GM12878 (cell line): ENCODE results near the gene GRK2. TPM values are rescaled to one million over a fixed set of nuclear protein-coding genes. Genes with fewer than 3 reads are reported as not detected.

ENCODE experiments used
- ATAC-seq: fragments of 200-7000 bp; cut with Tn5 transposase; 3 replicates; pipeline ENCODE4 v1.9.1; 2020; ENCODE audit warnings: mild to moderate bottlenecking, moderate library complexity
- BruUV-seq: library from RNA; stranded (reverse); fragments of 400-500 nt; replicated peaks from 2 replicates; lab custom pipeline; 2021; lab: Mats Ljungman, UMichigan
- CTCF ChIA-PET: fragments of 300-600 bp; sonication (Branson Sonifier 250); formaldehyde crosslinking; extraction: SDS; loops from one replicate; lab custom pipeline; 2021; ENCODE audit warnings: inconsistent platforms; lab: Yijun Ruan, JAX
- POLR2A ChIA-PET: fragments of 350-600 bp; formaldehyde crosslinking; extraction: SDS; loops from one replicate; lab custom pipeline; 2021; ENCODE audit warnings: inconsistent platforms; lab: Charles Lee
- RAD21 ChIA-PET: fragments of 300-600 bp; sonication (Branson Sonifier 250); formaldehyde crosslinking; loops from one replicate; lab custom pipeline; 2023; ENCODE audit warnings: antibody characterized with exemption; ENCODE audit not compliant: unreplicated experiment; lab: Charles Lee
- SMC1A ChIA-PET: fragments of 300-600 bp; sonication (Branson Sonifier 250); formaldehyde crosslinking; loops from one replicate; lab custom pipeline; 2023; ENCODE audit not compliant: unreplicated experiment, uncharacterized antibody; lab: Charles Lee
- DNase-seq: peaks from one replicate; pipeline ENCODE4 v3.0.0-alpha.2; 2011; ENCODE audit warnings: low read depth, low spot score
- FAIRE-seq: peaks from 3 replicates; lab custom pipeline; 2011; peaks lifted over from hg19 to GRCh38; lab: Jason Lieb, UNC
- H2AFZ ChIP-seq: 2 replicates; pipeline ENCODE4 v1.6.0; 2011; ENCODE audit warnings: low read depth, low read length, control low read depth; ENCODE audit not compliant: control insufficient read depth
- H3K27ac ChIP-seq: 2 replicates; pipeline ENCODE4 v1.5.1; 2011; ENCODE audit warnings: control low read depth; ENCODE audit not compliant: control insufficient read depth, insufficient read depth
- H3K27me3 ChIP-seq, 2 experiments: replicated peaks in 1 of 2; 2 replicates each; pipeline versions ENCODE4 v1.6.0 to v1.6.1; 2011; ENCODE audit warnings: low read length in 1 of 2; ENCODE audit not compliant: control insufficient read depth in 2 of 2, insufficient read depth in 2 of 2
- H3K36me3 ChIP-seq, 2 experiments: 2 replicates each; pipeline ENCODE4 v1.5.1; 2011; ENCODE audit warnings: low read length in 1 of 2; ENCODE audit not compliant: control insufficient read depth in 2 of 2, insufficient read depth in 2 of 2
- H3K4me1 ChIP-seq: 2 replicates; pipeline ENCODE4 v1.6.1; 2011; ENCODE audit warnings: mild to moderate bottlenecking, low read length, moderate library complexity, mixed read lengths; ENCODE audit not compliant: control insufficient read depth, insufficient read depth
- H3K4me2 ChIP-seq: 2 replicates; pipeline ENCODE4 v1.6.0; 2011; ENCODE audit warnings: control low read depth; ENCODE audit not compliant: control insufficient read depth, insufficient read depth
- H3K4me3 ChIP-seq: fragments of 200-600 bp; sonication (generic); 2 replicates; pipeline ENCODE4 v1.5.1; 2016
- H3K79me2 ChIP-seq: 2 replicates; pipeline ENCODE4 v1.6.0; 2011; ENCODE audit warnings: low read length; ENCODE audit not compliant: control insufficient read depth, insufficient read depth
- H3K9ac ChIP-seq: 2 replicates; pipeline ENCODE4 v1.8.0; 2011; ENCODE audit warnings: low read length, control low read depth, mixed read lengths; ENCODE audit not compliant: control insufficient read depth, insufficient read depth
- H3K9me3 ChIP-seq: replicated peaks from 3 replicates; pipeline ENCODE4 v1.5.1; 2011; ENCODE audit warnings: mild to moderate bottlenecking, low read length; ENCODE audit not compliant: control insufficient read depth, insufficient read depth
- H4K20me1 ChIP-seq: 2 replicates; pipeline ENCODE4 v1.6.0; 2011; ENCODE audit not compliant: control insufficient read depth, insufficient read depth
- CHD1 ChIP-seq: IDR thresholded peaks from 2 replicates; pipeline ENCODE4 v1.6.1; 2012; ENCODE audit warnings: low read depth, low read length, improper control_type of control experiment
- CHD2 ChIP-seq: IDR thresholded peaks from 2 replicates; pipeline ENCODE4 v1.6.1; 2011; ENCODE audit warnings: low read depth, low read length, improper control_type of control experiment, borderline replicate concordance
- ESRRA ChIP-seq: IDR thresholded peaks from 2 replicates; pipeline ENCODE4 v1.6.1; 2012; ENCODE audit warnings: mild to moderate bottlenecking, low read length, improper control_type of control experiment
- GATAD2B ChIP-seq: fragments of 450-650 bp; conservative IDR thresholded peaks from 2 replicates; pipeline ENCODE4 v1.6.1; 2017; ENCODE audit warnings: low read depth, mild to moderate bottlenecking, moderate library complexity
- IKZF1 ChIP-seq: fragments of 450-650 bp; conservative IDR thresholded peaks from 2 replicates; pipeline ENCODE4 v1.6.1; 2017; ENCODE audit warnings: antibody characterized with exemption, mild to moderate bottlenecking
- LARP7 ChIP-seq: fragments of 450-650 bp; IDR thresholded peaks from 2 replicates; pipeline ENCODE4 v1.6.1; 2017; ENCODE audit warnings: mild to moderate bottlenecking
- MEF2B ChIP-seq: fragments of 450-650 bp; IDR thresholded peaks from 2 replicates; pipeline ENCODE4 v1.6.1; 2018; ENCODE audit warnings: mild to moderate bottlenecking, moderate library complexity; ENCODE audit not compliant: partially characterized antibody, poor library complexity, severe bottlenecking
- MTA3 ChIP-seq: IDR thresholded peaks from 2 replicates; pipeline ENCODE4 v1.6.1; 2012; ENCODE audit warnings: low read length, inconsistent platforms, borderline replicate concordance
- MXI1 ChIP-seq: fragments of 150-350 bp; IDR thresholded peaks from 2 replicates; pipeline ENCODE4 v1.6.1; 2011; ENCODE audit warnings: low read depth, mild to moderate bottlenecking, inconsistent platforms, low read length, improper control_type of control experiment
- MYB ChIP-seq: fragments of 150-350 bp; IDR thresholded peaks from 2 replicates; pipeline ENCODE4 v1.6.1; 2014; ENCODE audit warnings: mild to moderate bottlenecking, low read depth, low read length, borderline replicate concordance
- PAX8 ChIP-seq: fragments of 450-650 bp; IDR thresholded peaks from 2 replicates; pipeline ENCODE4 v1.6.1; 2017; ENCODE audit warnings: mild to moderate bottlenecking, moderate library complexity
- RBBP5 ChIP-seq: fragments of 200-600 bp; sonication (generic); conservative IDR thresholded peaks from 2 replicates; pipeline ENCODE4 v1.6.1; 2016
- SIN3A ChIP-seq: IDR thresholded peaks from 2 replicates; pipeline ENCODE4 v1.6.1; 2012; ENCODE audit warnings: low read depth, low read length, improper control_type of control experiment
- SPI1 ChIP-seq: IDR thresholded peaks from 2 replicates; pipeline ENCODE4 v1.6.1; 2011; ENCODE audit warnings: low read depth, mild to moderate bottlenecking, low read length, moderate library complexity, borderline replicate concordance; ENCODE audit not compliant: insufficient read depth
- SREBF2 ChIP-seq: IDR thresholded peaks from 2 replicates; pipeline ENCODE4 v1.6.1; 2012; ENCODE audit warnings: mild to moderate bottlenecking, low read length
- STAT1 ChIP-seq: fragments of 450-650 bp; conservative IDR thresholded peaks from 2 replicates; pipeline ENCODE4 v1.6.1; 2014; ENCODE audit warnings: antibody characterized with exemption, mild to moderate bottlenecking
- TCF12 ChIP-seq: IDR thresholded peaks from 2 replicates; pipeline ENCODE4 v1.6.1; 2011; ENCODE audit warnings: low read depth, mild to moderate bottlenecking, low read length
- WGBS: methylation state at CpG from one replicate; pipeline ENCODE4 v1.1.6; 2016; ENCODE audit warnings: low lambda C conversion rate; ENCODE audit not compliant: insufficient replicate concordance, insufficient coverage; ENCODE audit errors: missing lambda C conversion rate; 5-methylcytosine and 5-hydroxymethylcytosine counted together
- in situ Hi-C: fragments of 300-500 bp; cut with MboI; formaldehyde crosslinking; loops from 9 replicates; pipeline ENCODE4 v1.14.3; 2018; ENCODE audit warnings: mixed read lengths
- intact Hi-C: fragments of 100-400 bp; cut with micrococcal nuclease; formaldehyde crosslinking; loops from one replicate; pipeline ENCODE4 v1.14.2; 2022; ENCODE audit not compliant: unreplicated experiment
- polyA plus RNA-seq, 11 experiments: library from polyadenylated mRNA; depleted of rRNA in 4 of 11; unstranded in 6 of 11; stranded (reverse) in 5 of 11; fragments of >200 nt; fragmentation: Nextera tagmentation in 4 of 11; fragmentation: Illumina TruSeq in 1 of 11; extraction: Ambion mirVana in 4 of 11; extraction: Trizol in 1 of 11; gene quantifications; 1 replicate in 1 of 11; 2 replicates in 10 of 11; pipeline versions ENCODE4 v1.2.1 to v1.2.3, GENCODE V29; 2011 to 2016; ENCODE audit warnings: inconsistent platforms in 2 of 11, missing spikeins in 2 of 11, low read depth in 1 of 11
- total RNA-seq, 4 experiments: library from RNA; depleted of rRNA in 3 of 4; stranded (reverse); fragments of >200 nt in 3 of 4; fragmentation: Illumina TruSeq in 1 of 4; extraction: Trizol in 1 of 4; gene quantifications; 2 replicates each; pipeline versions ENCODE4 v1.2.1 to v1.2.3, GENCODE V29; 2013 to 2021
- TF ChIP-seq, protein P1 (sequence below), 3 experiments: IDR thresholded peaks in 2 of 3; conservative IDR thresholded peaks in 1 of 3; 2 replicates each; pipeline ENCODE4 v1.5.1; 2011; ENCODE audit warnings: low read depth in 3 of 3, low read length in 3 of 3, mild to moderate bottlenecking in 3 of 3, control low read depth in 2 of 3, moderate library complexity in 2 of 3, inconsistent platforms in 1 of 3, mixed read lengths in 1 of 3; ENCODE audit not compliant: control insufficient read depth in 2 of 3, insufficient read depth in 1 of 3; ENCODE audit errors: extremely low read depth in 1 of 3
- TF ChIP-seq, protein P2 (sequence below): IDR thresholded peaks from 2 replicates; pipeline ENCODE4 v1.6.1; 2011; ENCODE audit warnings: low read depth, low read length, improper control_type of control experiment, borderline replicate concordance

GRK2 gene
- total and polyA plus RNA-seq, 10 of the 15 experiments (the other 5 are each of a cell fraction or from before 2014, with no cell fraction given) = 1.0 to 160 (median 66.1) TPM

DNA sequence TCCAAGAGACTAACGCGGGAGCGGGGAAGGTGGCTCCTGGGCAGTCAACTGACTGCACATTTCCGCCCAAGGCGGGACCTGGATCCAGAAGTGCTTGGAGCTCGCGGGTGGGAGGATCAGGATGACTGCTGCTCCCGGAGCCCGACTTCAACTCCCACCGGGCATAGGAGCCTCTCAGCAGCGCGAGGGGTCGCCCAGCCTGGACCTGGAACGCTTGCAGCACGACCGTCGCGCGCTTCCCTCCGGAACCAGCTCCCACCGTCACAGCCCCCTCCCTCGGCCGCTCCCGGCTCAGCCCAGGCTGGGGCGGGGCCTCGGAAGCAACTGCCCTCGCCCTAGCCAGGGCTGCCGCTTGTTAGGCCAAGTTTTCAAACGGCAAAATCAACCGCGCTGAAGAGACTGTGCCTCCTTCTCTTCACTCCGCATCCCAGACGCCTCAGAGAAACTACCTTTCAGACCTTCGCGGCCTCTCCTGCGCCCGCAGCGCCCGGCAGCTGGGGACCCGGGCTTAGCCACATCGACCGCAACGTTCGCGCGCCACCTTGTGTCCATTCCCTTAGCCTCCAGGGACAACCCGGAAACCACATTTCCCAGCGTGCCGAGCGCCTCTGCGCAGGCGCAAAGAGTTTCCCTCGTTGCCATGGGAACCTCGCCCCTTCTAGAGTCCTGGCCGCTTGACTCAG lies 51.1 kb downstream of the GRK2 start (continued):
- TF ChIP-seq MTA3 (no peak), MYB (no peak), STAT1 (peak; percentile 93), TCF12 (peak; percentile 94), RBBP5 (no peak)

DNA sequence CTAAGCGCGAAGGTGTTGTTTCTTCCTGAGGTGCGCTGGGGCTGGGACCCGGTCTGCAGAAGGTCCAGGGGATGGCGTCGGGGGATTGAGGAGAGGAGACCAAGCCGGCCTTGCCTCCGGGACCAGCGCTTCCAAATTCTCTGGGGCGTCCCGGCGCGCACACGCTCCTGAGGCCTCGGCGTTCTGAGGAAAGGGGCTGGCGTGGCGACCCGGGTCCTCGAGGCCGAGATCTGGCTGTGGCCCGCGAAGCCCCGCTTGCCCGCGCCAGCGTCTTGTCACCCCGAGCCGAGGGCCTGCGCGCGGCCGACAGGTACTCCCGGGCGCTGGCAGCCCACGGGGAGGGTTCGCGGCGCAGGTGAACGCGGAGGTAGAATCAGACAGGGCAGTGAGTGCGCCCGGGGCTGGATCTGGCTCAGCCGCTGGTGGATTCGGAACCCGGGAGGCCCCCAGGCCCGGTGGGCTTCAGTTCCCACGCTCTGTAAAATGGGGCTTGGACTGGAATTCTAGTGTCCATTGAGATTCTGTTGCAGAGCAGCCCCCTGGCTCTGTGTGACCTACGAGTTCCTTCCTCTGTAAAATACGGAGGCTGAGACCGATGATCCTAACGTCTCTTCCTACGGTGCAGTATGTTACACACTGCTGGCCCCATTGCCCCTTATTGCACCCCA lies 51.7 kb downstream of the GRK2 start:
- SMC1A ChIA-PET = interaction anchor here (0.9 to 7.6 kb wide), 26 partner anchors 8 to 266 kb away, joined by 3 to 82 read pairs (median 5); partner anchors contain the start of genes GRK2 and POLD4
- peak overlapping the region; percentile 83; the same call in 1 of the 2 replicates for H3K9ac ChIP-seq
- no peaks in the 10 kb centered on the region for H3K9me3 ChIP-seq
- intact Hi-C loops = loop anchor here (1.0 to 2.0 kb wide), 5 partner anchors 30 to 237 kb away; no protein-coding TSS in a partner anchor
- H3K79me2 ChIP-seq = no peaks in the 10 kb centered on the region
- under 1% methylated on average over 48 of the region's 53 CpGs for WGBS
- POLR2A ChIA-PET = interaction anchor here (0.5 to 2.6 kb wide), 10 partner anchors 25 to 204 kb away, joined by 3 to 25 read pairs (median 4); partner anchors contain the start of genes ANKRD13D, GRK2 and POLD4
- RAD21 ChIA-PET = interaction anchor here (0.6 to 7.8 kb wide), 27 partner anchors 9 to 575 kb away, joined by 3 to 75 read pairs (median 5); partner anchors contain the start of genes ANKRD13D, GRK2, KDM2A and POLD4
- DNase-seq (no peak), FAIRE-seq (peak; percentile 18), ATAC-seq (peak; percentile 35)
- no peak overlapping the region for H3K27ac ChIP-seq
- no peaks in the 10 kb centered on the region for H3K27me3 ChIP-seq
- H3K4me2 ChIP-seq = peak overlapping the region; percentile 95
- CTCF ChIA-PET = interaction anchor here (0.6 to 12.1 kb wide), 33 partner anchors 9 to 263 kb away, joined by 3 to 151 read pairs (median 4); partner anchors contain the start of genes ANKRD13D, GRK2 and POLD4
- H3K36me3 ChIP-seq = no peaks in the 10 kb centered on the region
- H4K20me1 ChIP-seq = no peaks in the 10 kb centered on the region
- H3K4me1 ChIP-seq = peaks cover 3% of the 10 kb centered on the region
- BruUV-seq = no TSS peak
- in situ Hi-C loops = loop anchor here (5.0 kb wide), 1 partner anchor 56 kb away; no protein-coding TSS in a partner anchor
- H2AFZ ChIP-seq = peak overlapping the region; percentile 92
- peak overlapping the region; percentile 80 for H3K4me3 ChIP-seq
- TF ChIP-seq CHD1 (no peak), IKZF1 (no peak), PAX8 (no peak), SREBF2 (no peak), SPI1 (0 out of 2 replicates have a peak, but pooled peaks have one; percentile 4), GATAD2B (0 out of 2 replicates have a peak, but pooled peaks have one; percentile 26), SIN3A (peak; percentile 36), MEF2B (peak; percentile 3), LARP7 (no peak), CHD2 (no peak), MXI1 (no peak), ESRRA (no peak; the same call in 1 of the 2 replicates), MYB (0 out of 2 replicates have a peak, but pooled peaks have one; percentile 15)
- TF ChIP-seq, protein P1, sequence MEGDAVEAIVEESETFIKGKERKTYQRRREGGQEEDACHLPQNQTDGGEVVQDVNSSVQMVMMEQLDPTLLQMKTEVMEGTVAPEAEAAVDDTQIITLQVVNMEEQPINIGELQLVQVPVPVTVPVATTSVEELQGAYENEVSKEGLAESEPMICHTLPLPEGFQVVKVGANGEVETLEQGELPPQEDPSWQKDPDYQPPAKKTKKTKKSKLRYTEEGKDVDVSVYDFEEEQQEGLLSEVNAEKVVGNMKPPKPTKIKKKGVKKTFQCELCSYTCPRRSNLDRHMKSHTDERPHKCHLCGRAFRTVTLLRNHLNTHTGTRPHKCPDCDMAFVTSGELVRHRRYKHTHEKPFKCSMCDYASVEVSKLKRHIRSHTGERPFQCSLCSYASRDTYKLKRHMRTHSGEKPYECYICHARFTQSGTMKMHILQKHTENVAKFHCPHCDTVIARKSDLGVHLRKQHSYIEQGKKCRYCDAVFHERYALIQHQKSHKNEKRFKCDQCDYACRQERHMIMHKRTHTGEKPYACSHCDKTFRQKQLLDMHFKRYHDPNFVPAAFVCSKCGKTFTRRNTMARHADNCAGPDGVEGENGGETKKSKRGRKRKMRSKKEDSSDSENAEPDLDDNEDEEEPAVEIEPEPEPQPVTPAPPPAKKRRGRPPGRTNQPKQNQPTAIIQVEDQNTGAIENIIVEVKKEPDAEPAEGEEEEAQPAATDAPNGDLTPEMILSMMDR (IDR thresholded peaks at IDR 0.05 in 2 of 3, conservative IDR thresholded peaks at IDR 0.05 in 1 of 3; ENCODE audit: control insufficient read depth in 2 of 3, extremely low read depth in 1 of 3, insufficient read depth in 1 of 3, low read depth in 3 of 3, low read length in 3 of 3) = no peak
- TF ChIP-seq, protein P2, sequence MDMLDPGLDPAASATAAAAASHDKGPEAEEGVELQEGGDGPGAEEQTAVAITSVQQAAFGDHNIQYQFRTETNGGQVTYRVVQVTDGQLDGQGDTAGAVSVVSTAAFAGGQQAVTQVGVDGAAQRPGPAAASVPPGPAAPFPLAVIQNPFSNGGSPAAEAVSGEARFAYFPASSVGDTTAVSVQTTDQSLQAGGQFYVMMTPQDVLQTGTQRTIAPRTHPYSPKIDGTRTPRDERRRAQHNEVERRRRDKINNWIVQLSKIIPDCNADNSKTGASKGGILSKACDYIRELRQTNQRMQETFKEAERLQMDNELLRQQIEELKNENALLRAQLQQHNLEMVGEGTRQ = no peak
